K562 (cell line): ENCODE data around the gene TNNT3. TPM values are rescaled to one million over a fixed set of nuclear protein-coding genes. Genes with fewer than 3 reads are reported as not detected.
A peak's percentile ranks its signal among the peaks of the same experiment; 100 is the strongest.

ENCODE experiments used
- ATAC-seq: fragments of 200-7000 bp; cut with Tn5 transposase; 3 replicates; pipeline ENCODE4 v1.9.1; 2020; ENCODE audit warnings: moderate library complexity
- BruUV-seq: library from RNA; stranded (reverse); fragments of 400-500 nt; replicated peaks from 2 replicates; lab custom pipeline; 2021; lab: Mats Ljungman, UMichigan
- CTCF ChIA-PET: fragments of 300-600 bp; formaldehyde crosslinking; extraction: SDS; loops from one replicate; lab custom pipeline; 2021; ENCODE audit warnings: low intra/inter-chr PET ratio; lab: Yijun Ruan, JAX
- POLR2A ChIA-PET: fragments of 300-600, 350-650 bp; sonication (Branson Sonifier 250); formaldehyde crosslinking; extraction: SDS; loops from one replicate; lab custom pipeline; 2021; ENCODE audit warnings: antibody characterized with exemption, inconsistent platforms; lab: Yijun Ruan, JAX
- DNase-seq, 4 experiments: peaks; one replicate each; pipeline versions ENCODE4 v3.0.0 to v3.0.0-alpha.2; 2011 to 2018; ENCODE audit warnings: low spot score in 3 of 4, mixed read lengths in 3 of 4; ENCODE audit errors: extremely low read depth in 1 of 4
- FAIRE-seq: peaks from 2 replicates; lab custom pipeline; 2011; peaks lifted over from hg19 to GRCh38; lab: Jason Lieb, UNC
- H2AFZ ChIP-seq: 2 replicates; pipeline ENCODE4 v1.6.0; 2011; ENCODE audit warnings: low read depth, low read length, control low read depth, inconsistent platforms
- H3K27ac ChIP-seq: fragments of 200-600 bp; 3 replicates; pipeline ENCODE4 v1.8.0; 2011; ENCODE audit warnings: low read depth, mild to moderate bottlenecking, control low read depth, inconsistent platforms, low read length, moderate library complexity, mixed read lengths; ENCODE audit errors: extremely low read depth
- H3K27me3 ChIP-seq, 2 experiments: fragments of 300-600 bp in 1 of 2; 2 replicates in 1 of 2; 3 replicates in 1 of 2; pipeline versions ENCODE4 v1.6.0 to v1.8.0; 2011; ENCODE audit warnings: inconsistent platforms in 2 of 2, low read length in 2 of 2, mild to moderate bottlenecking in 1 of 2, mixed read lengths in 1 of 2, moderate library complexity in 1 of 2; ENCODE audit not compliant: control insufficient read depth in 2 of 2, insufficient read depth in 2 of 2
- H3K36me3 ChIP-seq: fragments of 300-600 bp; 3 replicates; pipeline ENCODE4 v1.8.0; 2011; ENCODE audit warnings: mild to moderate bottlenecking, low read length, inconsistent platforms; ENCODE audit not compliant: control insufficient read depth, insufficient read depth
- H3K4me1 ChIP-seq, 2 experiments: fragments of 200-600 bp in 1 of 2; replicated peaks in 1 of 2; 2 replicates in 1 of 2; 3 replicates in 1 of 2; pipeline versions ENCODE4 v1.5.1 to v1.8.0; 2011; ENCODE audit warnings: inconsistent platforms in 2 of 2, low read length in 2 of 2, mild to moderate bottlenecking in 1 of 2, mixed read lengths in 1 of 2, moderate library complexity in 1 of 2; ENCODE audit not compliant: control insufficient read depth in 2 of 2, insufficient read depth in 2 of 2
- H3K4me2 ChIP-seq: 2 replicates; pipeline ENCODE4 v1.6.1; 2011; ENCODE audit warnings: low read length, control low read depth, inconsistent platforms, mixed read lengths; ENCODE audit not compliant: insufficient read depth
- H3K4me3 ChIP-seq: fragments of 200-600 bp; sonication (generic), shearing (Covaris generic); 2 replicates; pipeline ENCODE4 v1.5.1; 2016; ENCODE audit warnings: control low read depth, inconsistent platforms
- H3K79me2 ChIP-seq: fragments of 200-600 bp; 3 replicates; pipeline ENCODE4 v1.8.0; 2011; ENCODE audit warnings: low read length, inconsistent platforms; ENCODE audit not compliant: control insufficient read depth, insufficient read depth
- H3K9ac ChIP-seq, 2 experiments: 2 replicates each; pipeline versions ENCODE4 v1.6.0 to v1.6.1; 2011; ENCODE audit warnings: low read depth in 2 of 2, low read length in 2 of 2, control low read depth in 1 of 2, inconsistent platforms in 1 of 2, mild to moderate bottlenecking in 1 of 2, mixed read lengths in 1 of 2; ENCODE audit not compliant: insufficient read depth in 1 of 2
- H3K9me1 ChIP-seq: one replicate; pipeline ENCODE4 v1.6.0; 2011; ENCODE audit warnings: inconsistent platforms, mild to moderate bottlenecking, low read length, moderate library complexity; ENCODE audit not compliant: control insufficient read depth, insufficient read depth
- H3K9me3 ChIP-seq: replicated peaks from 2 replicates; pipeline ENCODE4 v1.5.1; 2011; ENCODE audit warnings: low read depth, low read length, inconsistent platforms; ENCODE audit not compliant: control insufficient read depth, insufficient read depth
- H4K20me1 ChIP-seq: replicated peaks from 2 replicates; pipeline ENCODE4 v1.6.1; 2011; ENCODE audit warnings: low read length, inconsistent platforms, mixed read lengths; ENCODE audit not compliant: control insufficient read depth, insufficient read depth
- CBX2 ChIP-seq: fragments of 200-600 bp; sonication (generic); IDR thresholded peaks from one replicate; pipeline ENCODE4 v1.6.1; 2012; ENCODE audit warnings: mild to moderate bottlenecking, low read length, inconsistent platforms; ENCODE audit not compliant: insufficient read depth, poor library complexity, severe bottlenecking
- ERF ChIP-seq: fragments of 450-650 bp; formaldehyde crosslinking; IDR thresholded peaks from 2 replicates; pipeline ENCODE4 v1.4.0; 2020; ENCODE audit warnings: mild to moderate bottlenecking, mixed read lengths
- HOMEZ ChIP-seq: fragments of 250-450 bp; sonication (Bioruptor Pico); IDR thresholded peaks from 2 replicates; pipeline ENCODE4 v1.4.0; 2020; ENCODE audit warnings: mild to moderate bottlenecking, moderate library complexity
- IRF2 ChIP-seq: sonication (generic); formaldehyde crosslinking; IDR thresholded peaks from 2 replicates; pipeline ENCODE4 v1.8.1; 2022; ENCODE audit warnings: mild to moderate bottlenecking, missing genetic modification reagents
- MBD1 ChIP-seq: fragments of 250-450 bp; sonication (Bioruptor Pico); IDR thresholded peaks from 2 replicates; pipeline ENCODE4 v1.8.0; 2022; ENCODE audit warnings: inconsistent platforms
- SAFB2 ChIP-seq: fragments of 200-400 bp; formaldehyde crosslinking; IDR thresholded peaks from 2 replicates; pipeline ENCODE4 v1.6.1; 2018; ENCODE audit warnings: borderline replicate concordance, low read length, low read depth, moderate library complexity; ENCODE audit not compliant: severe bottlenecking
- SETDB1 ChIP-seq: IDR thresholded peaks from one replicate; pipeline ENCODE4 v1.6.1; 2012; ENCODE audit warnings: low read length, control low read depth, inconsistent platforms
- SMC3 ChIP-seq: conservative IDR thresholded peaks from 2 replicates; pipeline ENCODE4 v1.6.1; 2011; ENCODE audit warnings: low read depth, low read length, improper control_type of control experiment; ENCODE audit not compliant: insufficient read depth
- ZNF146 ChIP-seq: IDR thresholded peaks from one replicate; pipeline ENCODE4 v1.6.1; 2018; ENCODE audit warnings: missing compliant biosample characterization; ENCODE audit not compliant: unreplicated experiment
- ZNF212 ChIP-seq: fragments of 450-650 bp; formaldehyde crosslinking; IDR thresholded peaks from 2 replicates; pipeline ENCODE4 v1.4.0; 2020; ENCODE audit warnings: mild to moderate bottlenecking
- ZNF347 ChIP-seq: fragments of 450-650 bp; formaldehyde crosslinking; IDR thresholded peaks from 2 replicates; pipeline ENCODE4 v1.4.0; 2020; ENCODE audit warnings: low read depth, mild to moderate bottlenecking, moderate library complexity
- WGBS: fragments of 100-300 bp; shearing (Covaris generic); methylation state at CpG from one replicate; pipeline ENCODE4 v1.1.6; 2016; ENCODE audit warnings: low coverage, mixed read lengths; ENCODE audit not compliant: insufficient coverage; ENCODE audit errors: missing lambda C conversion rate; 5-methylcytosine and 5-hydroxymethylcytosine counted together
- in situ Hi-C: fragments of 300-500 bp; cut with MboI; formaldehyde crosslinking; loops from 4 replicates; pipeline ENCODE4 v1.15.0; 2018; ENCODE audit warnings: inconsistent platforms, mixed read lengths
- intact Hi-C: fragments of 100-400 bp; cut with micrococcal nuclease; formaldehyde crosslinking; loops from 2 replicates; pipeline ENCODE4 v1.14.2; 2022
- polyA plus RNA-seq, 8 experiments: library from polyadenylated mRNA; depleted of rRNA in 4 of 8; stranded (reverse) in 5 of 8; unstranded in 3 of 8; fragments of >200 nt; fragmentation: Nextera tagmentation in 2 of 8; fragmentation: Illumina TruSeq in 1 of 8; extraction: Ambion mirVana in 2 of 8; extraction: Trizol in 1 of 8; gene quantifications; 2 replicates each; pipeline versions ENCODE4 v1.2.1 to v1.2.3, GENCODE V29; 2011 to 2014; ENCODE audit warnings: inconsistent platforms in 1 of 8, missing spikeins in 1 of 8
- total RNA-seq, 7 experiments: library from RNA; depleted of rRNA in 6 of 7; stranded (reverse); fragments of >200 nt in 6 of 7; fragmentation: Illumina TruSeq in 2 of 7; extraction: Trizol in 2 of 7; gene quantifications; 2 replicates each; pipeline versions ENCODE4 v1.2.1 to v1.2.3, GENCODE V29; 2011 to 2021; ENCODE audit warnings: low replicate concordance in 1 of 7

TNNT3 gene
- total and polyA plus RNA-seq, 9 of the 15 experiments (the other 6 are each of a cell fraction or from before 2014, with no cell fraction given): 0.10 TPM; not detected in 8

GRCh38 chr11:1906611-1907423 lies 12.7 kb upstream of the TNNT3 start:
- DNase-seq (no peak), ATAC-seq (no peak), FAIRE-seq (no peak)
- ChIA-PET CTCF (no interaction called here), POLR2A (interaction anchor here (1.2 kb wide), 1 partner anchor 67 kb away, joined by 4 read pairs; no protein-coding TSS in a partner anchor)
- Histone ChIP-seq H3K4me2 (no peak overlapping the region), H3K36me3 (no peaks in the 10 kb centered on the region), H3K9me3 (no peaks in the 10 kb centered on the region), H3K9ac (no peak overlapping the region), H3K27me3 (peaks cover 49 to 55% of the 10 kb centered on the region in 2 experiments), H3K4me1 (no peaks in the 10 kb centered on the region), H3K4me3 (no peak overlapping the region), H3K27ac (no peak overlapping the region), H3K9me1 (no peaks in the 10 kb centered on the region), H3K79me2 (no peaks in the 10 kb centered on the region), H4K20me1 (no peaks in the 10 kb centered on the region), H2AFZ (no peak overlapping the region)
- intact Hi-C loops: no loop called here
- BruUV-seq: no TSS peak
- TF ChIP-seq CBX2 (peak; percentile 55), ZNF146 (CRISPR knock-in tag) (no peak), ERF (no peak), ZNF347 (CRISPR knock-in tag) (no peak)
- under 1% methylated on average over 14 of the region's 14 CpGs for WGBS
- in situ Hi-C loops: no loop called here

- intact Hi-C loops: no loop called here
- H3K79me2 ChIP-seq: no peaks in the 10 kb centered on the region
- H3K27ac ChIP-seq: no peak overlapping the region
- H3K36me3 ChIP-seq: no peaks in the 10 kb centered on the region
- in situ Hi-C loops: no loop called here
- no peaks in the 10 kb centered on the region for H3K9me1 ChIP-seq
- no peak overlapping the region for H3K9ac ChIP-seq
- POLR2A ChIA-PET: interaction anchor here (1.0 kb wide), 1 partner anchor 11 kb away, joined by 4 read pairs; the partner anchor contains the start of gene TNNT3
- no peak overlapping the region for H3K4me2 ChIP-seq
- peaks cover 48 to 64% of the 10 kb centered on the region in 2 experiments for H3K27me3 ChIP-seq
- DNase-seq: no peak
- H4K20me1 ChIP-seq: no peaks in the 10 kb centered on the region
- WGBS: 11% methylated on average over 9 of the region's 9 CpGs
- no peak overlapping the region for H2AFZ ChIP-seq
- no TSS peak for BruUV-seq
- CTCF ChIA-PET: no interaction called here
- no peak for ATAC-seq
- H3K4me3 ChIP-seq: no peak overlapping the region
- H3K9me3 ChIP-seq: no peaks in the 10 kb centered on the region
- FAIRE-seq: no peak
- no peaks in the 10 kb centered on the region for H3K4me1 ChIP-seq
- TF ChIP-seq HOMEZ (no peak), SAFB2 (no peak), SETDB1 (no peak), ZNF212 (CRISPR knock-in tag) (no peak), SMC3 (no peak), MBD1 (CRISPR knock-in tag) (no peak), IRF2 (CRISPR knock-in tag) (no peak)
These were observed 10.9 kb upstream of the TNNT3 start for GRCh38 chr11:1908618-1909017.
